GM06990 (cell line): Measurements from ENCODE around the gene EIF4E1B.

ENCODE experiments used
- DNase-seq: peaks from one replicate; pipeline ENCODE4 v3.0.0-alpha.2; 2011; ENCODE audit not compliant: insufficient read length; ENCODE audit errors: extremely low read depth
- H3K27me3 ChIP-seq: replicated peaks from 2 replicates; pipeline ENCODE4 v1.6.0; 2011; ENCODE audit warnings: low read length; ENCODE audit not compliant: control insufficient read depth, insufficient read depth
- H3K36me3 ChIP-seq: 2 replicates; pipeline ENCODE4 v1.5.1; 2011; ENCODE audit warnings: low read length; ENCODE audit not compliant: control insufficient read depth, insufficient read depth
- H3K4me3 ChIP-seq: replicated peaks from 2 replicates; pipeline ENCODE4 v1.5.1; 2011; ENCODE audit warnings: low read depth, mild to moderate bottlenecking, control low read depth, low read length
- TF ChIP-seq, protein P1 (sequence below): IDR thresholded peaks from 2 replicates; pipeline ENCODE4 v1.5.1; 2011; ENCODE audit warnings: low read length, control low read depth, mild to moderate bottlenecking, inconsistent platforms; ENCODE audit not compliant: insufficient read depth, poor library complexity, severe bottlenecking

Gene EIF4E1B

DNA sequence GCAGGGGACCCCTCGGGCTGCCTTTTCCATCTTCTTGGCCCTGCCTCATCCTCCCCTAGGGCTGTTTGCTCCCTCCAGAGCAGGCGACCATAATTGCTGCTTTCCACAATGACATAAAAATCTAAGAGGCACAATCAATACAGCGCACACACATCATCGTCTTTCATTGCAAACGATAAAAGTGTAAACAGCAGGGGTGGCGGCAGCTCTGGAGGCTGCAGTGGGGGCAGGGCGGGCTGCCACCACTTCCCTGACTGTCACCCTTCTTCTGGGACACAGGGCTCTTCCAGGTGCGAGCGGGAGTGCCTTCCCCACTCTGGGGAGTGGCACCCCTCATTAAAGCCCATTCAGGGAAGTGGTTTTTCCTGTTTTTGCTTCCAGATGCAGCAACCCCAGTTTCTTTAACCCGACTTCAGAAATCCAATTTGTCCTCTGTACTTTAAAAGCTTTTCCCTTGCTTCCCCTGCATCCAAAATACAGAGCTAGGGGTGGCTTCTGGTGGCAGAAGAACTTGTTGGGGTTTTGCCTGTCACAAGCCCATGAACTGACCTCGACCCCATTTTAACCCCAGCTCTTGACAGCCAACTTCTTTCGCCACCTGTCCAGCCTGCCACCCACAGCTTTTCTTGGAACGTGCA lies 62.5 kb downstream of the EIF4E1B start:
- no peak for DNase-seq
- peaks cover 3% of the 10 kb centered on the region for H3K27me3 ChIP-seq
- H3K4me3 ChIP-seq: no peak overlapping the region
- no peaks in the 10 kb centered on the region for H3K36me3 ChIP-seq
- TF ChIP-seq, protein P1, sequence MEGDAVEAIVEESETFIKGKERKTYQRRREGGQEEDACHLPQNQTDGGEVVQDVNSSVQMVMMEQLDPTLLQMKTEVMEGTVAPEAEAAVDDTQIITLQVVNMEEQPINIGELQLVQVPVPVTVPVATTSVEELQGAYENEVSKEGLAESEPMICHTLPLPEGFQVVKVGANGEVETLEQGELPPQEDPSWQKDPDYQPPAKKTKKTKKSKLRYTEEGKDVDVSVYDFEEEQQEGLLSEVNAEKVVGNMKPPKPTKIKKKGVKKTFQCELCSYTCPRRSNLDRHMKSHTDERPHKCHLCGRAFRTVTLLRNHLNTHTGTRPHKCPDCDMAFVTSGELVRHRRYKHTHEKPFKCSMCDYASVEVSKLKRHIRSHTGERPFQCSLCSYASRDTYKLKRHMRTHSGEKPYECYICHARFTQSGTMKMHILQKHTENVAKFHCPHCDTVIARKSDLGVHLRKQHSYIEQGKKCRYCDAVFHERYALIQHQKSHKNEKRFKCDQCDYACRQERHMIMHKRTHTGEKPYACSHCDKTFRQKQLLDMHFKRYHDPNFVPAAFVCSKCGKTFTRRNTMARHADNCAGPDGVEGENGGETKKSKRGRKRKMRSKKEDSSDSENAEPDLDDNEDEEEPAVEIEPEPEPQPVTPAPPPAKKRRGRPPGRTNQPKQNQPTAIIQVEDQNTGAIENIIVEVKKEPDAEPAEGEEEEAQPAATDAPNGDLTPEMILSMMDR: no peak

DNA sequence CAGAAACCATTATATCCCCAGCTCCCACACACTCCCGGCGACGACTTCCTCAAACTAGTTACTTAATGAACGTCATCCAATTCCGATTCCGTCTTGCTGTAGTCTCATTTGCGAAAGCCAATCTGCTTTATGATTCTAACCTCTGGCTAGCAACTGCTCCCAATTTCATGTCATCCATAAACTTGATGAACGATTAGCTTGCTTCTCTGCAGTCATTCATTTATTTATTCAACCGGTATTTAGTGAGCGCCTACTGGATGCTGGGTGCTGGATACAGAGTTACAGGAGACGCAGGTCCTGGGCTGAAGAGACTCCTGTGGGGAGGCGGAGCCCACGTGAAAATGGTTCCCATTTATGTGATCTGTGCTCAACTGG lies 63.0 kb downstream of the EIF4E1B start:
- H3K36me3 ChIP-seq: no peaks in the 10 kb centered on the region
- peaks cover 3% of the 10 kb centered on the region for H3K27me3 ChIP-seq
- H3K4me3 ChIP-seq: no peak overlapping the region
- TF ChIP-seq, protein P1: no peak
- DNase-seq: no peak

DNA sequence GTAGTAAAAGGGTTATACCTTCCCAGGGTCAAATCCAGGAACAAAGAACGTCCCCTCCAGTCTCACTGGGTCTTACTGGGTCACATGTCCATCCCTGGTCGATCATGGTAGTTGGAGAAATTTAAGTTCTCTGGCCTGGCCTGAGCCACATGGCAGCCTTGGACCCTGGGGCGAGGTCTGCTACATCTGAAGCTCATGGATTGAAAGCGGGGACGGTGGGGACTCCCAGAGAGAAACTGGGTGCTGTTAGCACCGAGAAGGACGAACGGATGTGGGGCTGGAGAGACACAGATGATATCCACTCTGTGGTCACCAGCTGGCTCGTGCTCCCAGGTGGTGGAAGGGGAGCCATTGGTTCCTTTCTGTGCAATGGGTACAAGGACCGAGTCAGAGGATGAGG lies 63.7 kb downstream of the EIF4E1B start:
- Histone ChIP-seq H3K36me3 (no peaks in the 10 kb centered on the region), H3K27me3 (peaks cover 3% of the 10 kb centered on the region), H3K4me3 (no peak overlapping the region)
- no peak for DNase-seq
- TF ChIP-seq, protein P1: no peak

DNA sequence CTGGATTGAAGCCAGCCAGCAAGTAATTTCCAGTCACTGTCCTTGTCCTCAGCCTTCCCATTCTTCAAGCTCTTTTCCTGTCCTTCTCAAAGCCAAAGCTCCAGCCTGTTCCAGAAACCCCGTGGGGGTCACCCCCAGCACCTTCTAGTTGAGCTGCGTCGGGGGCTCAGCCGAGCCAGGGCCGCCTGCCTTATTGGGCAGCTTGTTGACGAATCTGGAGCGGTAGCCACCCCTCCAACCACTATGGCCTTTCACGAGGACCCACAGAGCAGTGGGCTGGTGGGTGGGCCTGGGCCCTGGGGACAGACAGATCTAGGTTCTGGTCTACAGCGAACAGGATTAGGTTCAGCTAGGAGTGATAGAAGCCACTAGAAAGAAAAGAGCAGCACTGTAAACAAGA lies 64.2 kb downstream of the EIF4E1B start:
- DNase-seq: no peak
- Histone ChIP-seq H3K4me3 (no peak overlapping the region), H3K27me3 (peaks cover 3% of the 10 kb centered on the region), H3K36me3 (no peaks in the 10 kb centered on the region)
- TF ChIP-seq, protein P1: no peak

DNA sequence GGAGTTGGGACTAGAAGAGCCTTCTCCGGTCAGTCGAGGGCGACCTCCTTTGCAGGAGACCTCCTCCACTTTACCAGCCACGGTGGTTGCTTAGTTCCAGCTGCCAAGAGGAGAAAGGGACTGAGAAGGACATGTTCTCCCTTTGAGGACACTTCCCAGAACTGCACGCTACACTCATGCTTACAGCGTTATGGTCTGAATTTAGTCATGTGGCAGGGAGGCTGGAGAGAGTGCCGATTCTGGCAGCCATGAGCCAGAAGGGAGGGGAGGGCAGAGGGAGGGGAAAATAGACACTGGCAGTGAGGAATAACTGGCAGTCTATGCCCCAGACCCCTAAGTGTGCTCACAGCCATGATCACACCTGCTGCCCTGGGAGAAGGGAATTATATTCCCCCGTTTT lies 64.6 kb downstream of the EIF4E1B start:
- TF ChIP-seq, protein P1: no peak
- Histone ChIP-seq H3K27me3 (peaks cover 5% of the 10 kb centered on the region), H3K4me3 (no peak overlapping the region), H3K36me3 (no peaks in the 10 kb centered on the region)
- DNase-seq: no peak
